ENCODE measurements around the gene KPTN.

DNA sequence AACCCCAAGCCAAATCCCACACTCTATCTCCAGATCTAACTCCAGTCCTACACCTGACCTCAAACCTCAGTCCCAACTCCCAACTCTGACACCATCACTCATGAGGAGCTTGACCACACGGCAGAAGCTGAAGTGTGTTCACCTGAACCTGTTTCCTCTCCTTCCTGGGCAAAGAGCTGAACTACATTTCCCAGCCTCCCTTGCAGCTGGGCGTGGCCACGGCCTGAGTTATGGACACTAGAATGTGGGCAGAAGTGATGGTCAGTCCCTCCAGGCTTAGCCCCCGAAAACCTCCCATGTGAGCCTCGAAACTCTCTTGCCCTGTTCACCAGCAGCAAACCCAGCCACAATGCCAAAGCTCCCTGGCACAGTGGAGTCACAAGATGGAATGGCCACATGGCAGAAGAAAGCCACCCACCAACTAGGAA is 45.2 kb downstream of the KPTN start:
- no peak for TF ChIP-seq POLR2A (IDR thresholded peaks at IDR 0.05; ENCODE audit: control extremely low read depth in 1 of 2, low read depth in 2 of 2, low read length in 2 of 2)
- no peak for TF ChIP-seq YY1 (IDR thresholded peaks at IDR 0.05; ENCODE audit: low read depth, low read length)
- TF ChIP-seq RAD21 (IDR thresholded peaks at IDR 0.05 in 1 of 2, conservative IDR thresholded peaks at IDR 0.05 in 1 of 2; ENCODE audit: low read depth in 2 of 2, low read length in 2 of 2), result no peak
- no peak for TF ChIP-seq KDM5A (IDR thresholded peaks at IDR 0.05; ENCODE audit: low read length)
- no peak for TF ChIP-seq KDM1A (IDR thresholded peaks at IDR 0.05; ENCODE audit: borderline replicate concordance, low read length)
- no peak for TF ChIP-seq CTCF (IDR thresholded peaks at IDR 0.05; ENCODE audit: control extremely low read depth in 1 of 3, insufficient read depth in 1 of 3, low read depth in 1 of 3, low read length in 3 of 3)
- TF ChIP-seq BRCA1 (IDR thresholded peaks at IDR 0.05; ENCODE audit: low read depth, low read length), result no peak
- TF ChIP-seq EZH2 (IDR thresholded peaks at IDR 0.05; ENCODE audit: low read depth, low read length, severe bottlenecking), result no peak
- no peak for TF ChIP-seq CHD1 (IDR thresholded peaks at IDR 0.05; ENCODE audit: low read depth, low read length)
- no peak for TF ChIP-seq ATF3 (IDR thresholded peaks at IDR 0.05; ENCODE audit: insufficient read depth, low read depth, low read length)
- no peak for TF ChIP-seq EP300 (IDR thresholded peaks at IDR 0.05; ENCODE audit: borderline replicate concordance in 1 of 2, low read depth in 2 of 2, low read length in 2 of 2)
- TF ChIP-seq CBX5 (IDR thresholded peaks at IDR 0.05; ENCODE audit: low read depth, low read length), result no peak

Data from H1 (cell line).